Measurements from ENCODE around the gene COL27A1.

- TF ChIP-seq CTCF (optimal IDR thresholded peaks at IDR 0.05 in 1 of 3, IDR thresholded peaks at IDR 0.05 in 1 of 3, conservative IDR thresholded peaks at IDR 0.05 in 1 of 3; ENCODE audit: extremely low read depth in 1 of 3, insufficient read depth in 2 of 3, low read length in 3 of 3) (no peak), EZH2 (IDR thresholded peaks at IDR 0.05; ENCODE audit: low read length) (no peak)
Observed at GRCh38 chr9:114210136-114210535, 54.8 kb downstream of the COL27A1 start.

Data from keratinocyte (primary cell).